ENCODE results near the gene TOR4A.

The TOR4A gene

GRCh38 chr9:137268538-137269201 lies 8.9 kb upstream of the TOR4A start:
- TF ChIP-seq POLR2AphosphoS5 (IDR thresholded peaks at IDR 0.05; ENCODE audit: low read depth, low read length): no peak
- TF ChIP-seq FOXP2 (optimal IDR thresholded peaks at IDR 0.05; ENCODE audit: borderline replicate concordance, extremely low read depth, extremely low read length, insufficient read depth): no peak
- TF ChIP-seq REST (IDR thresholded peaks at IDR 0.05; ENCODE audit: insufficient read depth in 1 of 2, low read depth in 2 of 2, low read length in 2 of 2): no peak
- TF ChIP-seq SIN3A (IDR thresholded peaks at IDR 0.05; ENCODE audit: borderline replicate concordance, insufficient read depth, low read length): no peak
- no peak for TF ChIP-seq TAF1 (IDR thresholded peaks at IDR 0.05; ENCODE audit: borderline replicate concordance, insufficient read depth, low read length)

GRCh38 chr9:137269231-137269772 lies 8.2 kb upstream of the TOR4A start:
- no peak for TF ChIP-seq SIN3A (IDR thresholded peaks at IDR 0.05; ENCODE audit: borderline replicate concordance, insufficient read depth, low read length)
- TF ChIP-seq REST (IDR thresholded peaks at IDR 0.05; ENCODE audit: insufficient read depth in 1 of 2, low read depth in 2 of 2, low read length in 2 of 2): no peak
- TF ChIP-seq POLR2AphosphoS5 (IDR thresholded peaks at IDR 0.05; ENCODE audit: low read depth, low read length): no peak
- no peak for TF ChIP-seq TAF1 (IDR thresholded peaks at IDR 0.05; ENCODE audit: borderline replicate concordance, insufficient read depth, low read length)
- no peak for TF ChIP-seq FOXP2 (optimal IDR thresholded peaks at IDR 0.05; ENCODE audit: borderline replicate concordance, extremely low read depth, extremely low read length, insufficient read depth)

- TF ChIP-seq REST (IDR thresholded peaks at IDR 0.05; ENCODE audit: insufficient read depth in 1 of 2, low read depth in 2 of 2, low read length in 2 of 2): no peak
Measured at GRCh38 chr9:137270929-137271695, 6.4 kb upstream of the TOR4A start.

GRCh38 chr9:137271696-137272076 lies 5.8 kb upstream of the TOR4A start:
- TF ChIP-seq REST (IDR thresholded peaks at IDR 0.05; ENCODE audit: insufficient read depth in 1 of 2, low read depth in 2 of 2, low read length in 2 of 2) (no peak), SIN3A (IDR thresholded peaks at IDR 0.05; ENCODE audit: borderline replicate concordance, insufficient read depth, low read length) (no peak), POLR2AphosphoS5 (IDR thresholded peaks at IDR 0.05; ENCODE audit: low read depth, low read length) (no peak), TAF1 (IDR thresholded peaks at IDR 0.05; ENCODE audit: borderline replicate concordance, insufficient read depth, low read length) (no peak), FOXP2 (optimal IDR thresholded peaks at IDR 0.05; ENCODE audit: borderline replicate concordance, extremely low read depth, extremely low read length, insufficient read depth) (no peak)

All from PFSK-1 (cell line).